Caco-2 (cell line): ENCODE measurements around the gene HDAC4. TPM values are rescaled to one million over a fixed set of nuclear protein-coding genes. Genes with fewer than 3 reads are reported as not detected.

Experiments used
- BruUV-seq: library from RNA; stranded (reverse); fragments of 400-500 nt; replicated peaks from 2 replicates; lab custom pipeline; 2021; lab: Mats Ljungman, UMichigan
- CTCF ChIA-PET: fragments of 300-600 bp; sonication (Branson Sonifier 250); formaldehyde crosslinking; loops from one replicate; lab custom pipeline; 2022; ENCODE audit warnings: antibody characterized with exemption; lab: Charles Lee
- POLR2A ChIA-PET: fragments of 300-600 bp; sonication (Branson Sonifier 250); formaldehyde crosslinking; loops from one replicate; lab custom pipeline; 2022; ENCODE audit warnings: antibody characterized with exemption; lab: Charles Lee
- DNase-seq, 2 experiments: peaks; one replicate each; pipeline versions ENCODE4 v3.0.0 to v3.0.0-alpha.2; 2020 to 2022
- H3K27me3 ChIP-seq: replicated peaks from 2 replicates; pipeline ENCODE4 v1.6.0; 2011; ENCODE audit warnings: low read length; ENCODE audit not compliant: control insufficient read depth, insufficient read depth
- H3K36me3 ChIP-seq: 2 replicates; pipeline ENCODE4 v1.5.1; 2011; ENCODE audit warnings: low read length; ENCODE audit not compliant: control insufficient read depth, insufficient read depth
- H3K4me1 ChIP-seq: fragments of 250-450 bp; sonication (Bioruptor Pico); 2 replicates; pipeline ENCODE4 v1.5.1; 2020; ENCODE audit warnings: mild to moderate bottlenecking
- H3K4me3 ChIP-seq: 2 replicates; pipeline ENCODE4 v1.5.1; 2011; ENCODE audit warnings: low read depth, mild to moderate bottlenecking, control low read depth, low read length
- H3K9me3 ChIP-seq: fragments of 250-450 bp; sonication (Bioruptor Pico); 2 replicates; pipeline ENCODE4 v1.5.1; 2020; ENCODE audit warnings: mild to moderate bottlenecking, moderate library complexity
- H3K27ac Mint-ChIP-seq: one replicate; pipeline ENCODE4 v1.8.0; 2022; ENCODE audit warnings: mixed read lengths; ENCODE audit not compliant: unreplicated experiment
- H3K27me3 Mint-ChIP-seq: one replicate; pipeline ENCODE4 v1.8.0; 2022; ENCODE audit warnings: mixed read lengths; ENCODE audit not compliant: insufficient read depth, unreplicated experiment
- H3K36me3 Mint-ChIP-seq: one replicate; pipeline ENCODE4 v1.8.0; 2022; ENCODE audit warnings: mild to moderate bottlenecking, mixed read lengths; ENCODE audit not compliant: insufficient read depth, unreplicated experiment
- H3K4me1 Mint-ChIP-seq: one replicate; pipeline ENCODE4 v1.8.0; 2022; ENCODE audit warnings: low read depth, mixed read lengths; ENCODE audit not compliant: unreplicated experiment
- H3K4me3 Mint-ChIP-seq: one replicate; pipeline ENCODE4 v1.8.0; 2022; ENCODE audit warnings: mild to moderate bottlenecking, moderate library complexity, mixed read lengths; ENCODE audit not compliant: unreplicated experiment
- H3K9me3 Mint-ChIP-seq: one replicate; pipeline ENCODE4 v1.8.0; 2022; ENCODE audit warnings: mixed read lengths; ENCODE audit not compliant: unreplicated experiment
- CTCF ChIP-seq, 2 experiments: fragments of 200-600 bp in 1 of 2; IDR thresholded peaks; 1 replicate in 1 of 2; 2 replicates in 1 of 2; pipeline versions ENCODE4 v1.5.1 to v1.8.0; 2011 to 2022; ENCODE audit warnings: antibody characterized with exemption in 1 of 2, control low read depth in 1 of 2, inconsistent platforms in 1 of 2, low read depth in 1 of 2, low read length in 1 of 2, mild to moderate bottlenecking in 1 of 2, moderate library complexity in 1 of 2; ENCODE audit not compliant: insufficient read depth in 1 of 2, severe bottlenecking in 1 of 2, unreplicated experiment in 1 of 2
- intact Hi-C: fragments of 100-400 bp; cut with micrococcal nuclease; formaldehyde crosslinking; loops from one replicate; pipeline ENCODE4 v1.10.0; 2022; ENCODE audit not compliant: unreplicated experiment
- total RNA-seq: library from RNA; stranded (reverse); gene quantifications from 2 replicates; pipeline ENCODE4 v1.2.3, GENCODE V29; 2022

Gene HDAC4
- total RNA-seq, 1 experiment from 2014 or later: 15.5 TPM

- Mint-ChIP-seq H3K4me1 (no peaks in the 10 kb centered on the region), H3K27ac (no peak overlapping the region), H3K4me3 (no peak overlapping the region), H3K36me3 (no peaks in the 10 kb centered on the region), H3K9me3 (no peaks in the 10 kb centered on the region), H3K27me3 (no peaks in the 10 kb centered on the region)
- Histone ChIP-seq H3K36me3 (no peaks in the 10 kb centered on the region), H3K27me3 (no peaks in the 10 kb centered on the region), H3K4me3 (no peak overlapping the region), H3K4me1 (no peaks in the 10 kb centered on the region), H3K9me3 (no peaks in the 10 kb centered on the region)
- no peak for TF ChIP-seq CTCF (IDR thresholded peaks at IDR 0.05; ENCODE audit: insufficient read depth in 1 of 2, low read depth in 1 of 2, low read length in 1 of 2, severe bottlenecking in 1 of 2, unreplicated experiment in 1 of 2)
- no peak for DNase-seq
- BruUV-seq: no TSS peak
- ChIA-PET CTCF (interaction anchor here (0.9 kb wide), 1 partner anchor 94 kb away, joined by 3 read pairs; no protein-coding TSS in a partner anchor), POLR2A (no interaction called here)
- intact Hi-C loops: no loop called here
These were observed 198.9 kb downstream of the HDAC4 start for GRCh38 chr2:239201884-239202283.

GRCh38 chr2:239201531-239201876, 199.3 kb downstream of the HDAC4 start:
- Histone ChIP-seq H3K4me3 (no peak overlapping the region), H3K4me1 (no peaks in the 10 kb centered on the region), H3K27me3 (no peaks in the 10 kb centered on the region), H3K36me3 (no peaks in the 10 kb centered on the region), H3K9me3 (no peaks in the 10 kb centered on the region)
- no peaks in the 10 kb centered on the region for H3K4me1 Mint-ChIP-seq
- TF ChIP-seq CTCF (IDR thresholded peaks at IDR 0.05; ENCODE audit: insufficient read depth in 1 of 2, low read depth in 1 of 2, low read length in 1 of 2, severe bottlenecking in 1 of 2, unreplicated experiment in 1 of 2): no peak
- no peaks in the 10 kb centered on the region for H3K27me3 Mint-ChIP-seq
- no peaks in the 10 kb centered on the region for H3K36me3 Mint-ChIP-seq
- ChIA-PET POLR2A (no interaction called here), CTCF (interaction anchor here (0.9 kb wide), 1 partner anchor 95 kb away, joined by 3 read pairs; no protein-coding TSS in a partner anchor)
- H3K4me3 Mint-ChIP-seq: no peak overlapping the region
- intact Hi-C loops: no loop called here
- H3K9me3 Mint-ChIP-seq: no peaks in the 10 kb centered on the region
- BruUV-seq: no TSS peak
- DNase-seq: no peak
- no peak overlapping the region for H3K27ac Mint-ChIP-seq

DNA sequence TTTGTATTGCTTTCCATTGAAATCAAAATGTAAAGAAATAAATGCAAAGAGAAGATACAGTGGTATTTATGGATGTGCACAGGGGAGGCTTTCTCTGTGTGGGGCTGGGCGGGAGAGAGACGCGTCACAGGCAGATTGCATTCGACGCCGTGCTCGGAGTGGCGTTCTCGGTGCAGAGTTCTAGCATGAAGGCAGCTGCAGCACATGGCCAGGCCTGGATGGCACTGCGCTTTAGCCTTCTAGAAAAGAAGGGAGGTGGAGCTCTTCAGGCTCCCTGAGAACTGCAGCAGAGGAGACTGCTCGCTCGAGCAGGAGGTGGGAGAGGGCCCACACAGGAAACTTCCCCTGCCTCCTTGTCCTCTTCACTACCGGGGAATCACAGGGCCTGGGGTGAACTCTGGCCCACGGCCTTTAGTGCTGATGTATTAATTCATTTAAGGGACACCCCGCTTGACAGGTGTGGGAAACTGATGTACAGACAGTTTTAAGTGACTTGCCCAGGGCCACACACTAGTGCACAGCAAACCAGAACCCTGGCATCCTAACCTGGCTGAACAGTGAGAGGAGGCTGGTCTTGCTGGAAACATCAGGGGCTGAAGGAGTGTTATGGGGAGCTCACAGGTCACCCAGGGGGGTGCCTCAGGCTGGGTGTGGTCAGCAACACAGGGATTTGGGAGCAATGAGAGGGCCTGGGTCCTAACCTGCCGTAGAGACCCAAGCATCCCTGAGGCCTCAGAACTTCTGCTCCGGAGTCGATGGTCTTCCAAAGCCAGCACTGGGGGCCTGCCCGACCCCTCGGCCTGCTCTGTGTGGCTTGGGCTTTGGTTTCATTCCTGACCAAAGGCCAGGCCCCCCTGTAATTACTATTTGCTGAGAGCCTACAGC, 199.9 kb downstream of the HDAC4 start:
- intact Hi-C loops: no loop called here
- H3K27me3 Mint-ChIP-seq: no peaks in the 10 kb centered on the region
- no peaks in the 10 kb centered on the region for H3K36me3 ChIP-seq
- no peak for DNase-seq
- no peaks in the 10 kb centered on the region for H3K9me3 ChIP-seq
- H3K36me3 Mint-ChIP-seq: no peaks in the 10 kb centered on the region
- H3K27ac Mint-ChIP-seq: no peak overlapping the region
- ChIA-PET POLR2A (no interaction called here), CTCF (interaction anchor here (0.9 kb wide), 1 partner anchor 95 kb away, joined by 3 read pairs; no protein-coding TSS in a partner anchor)
- no peak for TF ChIP-seq CTCF (IDR thresholded peaks at IDR 0.05; ENCODE audit: insufficient read depth in 1 of 2, low read depth in 1 of 2, low read length in 1 of 2, severe bottlenecking in 1 of 2, unreplicated experiment in 1 of 2)
- no peaks in the 10 kb centered on the region for H3K9me3 Mint-ChIP-seq
- H3K27me3 ChIP-seq: no peaks in the 10 kb centered on the region
- no TSS peak for BruUV-seq
- H3K4me3 Mint-ChIP-seq: no peak overlapping the region
- no peak overlapping the region for H3K4me3 ChIP-seq
- H3K4me1 Mint-ChIP-seq: no peaks in the 10 kb centered on the region
- H3K4me1 ChIP-seq: no peaks in the 10 kb centered on the region
